ENCODE data around the gene ERC2. TPM values are rescaled to one million over a fixed set of nuclear protein-coding genes. Genes with fewer than 3 reads are reported as not detected.

The ERC2 gene
- total and polyA plus RNA-seq, 2 of the 8 experiments (the other 6 are each of a cell fraction or from before 2014, with no cell fraction given) = 16.4 to 22.8 TPM

DNA sequence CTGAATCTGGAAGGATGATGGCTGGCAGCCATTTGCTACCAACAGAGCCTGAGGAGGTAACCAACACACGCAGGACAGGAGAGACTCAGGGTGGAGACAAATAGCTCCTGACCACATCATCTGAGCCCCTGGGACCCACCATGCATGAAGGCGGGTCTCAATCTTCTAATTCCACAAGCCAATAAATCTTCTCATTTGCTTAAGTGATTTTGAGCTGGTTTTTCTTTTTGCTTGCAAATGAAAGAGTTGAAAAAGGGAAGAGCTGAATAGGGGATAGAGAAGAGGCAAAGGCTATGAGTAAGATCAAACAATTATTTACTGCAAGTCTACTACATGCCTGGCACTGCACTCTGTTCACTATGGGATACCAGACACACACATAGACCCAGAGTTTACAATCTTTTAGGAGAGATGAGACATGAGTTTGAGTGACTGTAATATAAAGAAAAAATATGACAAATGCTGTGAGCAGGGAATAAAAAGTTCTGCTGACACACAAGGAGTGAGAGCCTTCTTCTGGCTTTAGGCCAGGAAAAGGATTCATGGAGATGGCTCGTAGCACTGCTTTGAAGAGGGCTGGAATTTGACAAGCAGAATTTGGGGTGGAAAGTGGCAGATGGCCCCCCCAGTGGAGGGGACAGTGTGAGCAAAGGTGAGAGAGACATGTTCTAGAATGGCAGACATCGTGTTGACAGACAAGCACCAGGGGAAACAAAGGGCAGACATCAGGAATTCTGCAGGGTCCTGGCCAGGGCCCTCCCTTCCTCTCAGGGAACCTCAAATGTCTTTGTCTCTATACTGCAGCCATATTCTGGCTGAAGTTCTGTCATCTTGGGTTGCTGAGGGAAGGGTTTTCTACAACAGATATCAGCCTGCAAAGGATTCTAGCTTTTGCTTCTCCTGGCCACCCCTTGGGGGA lies 911.4 kb downstream of the ERC2 start (continued):
- TF ChIP-seq CHD7 (IDR thresholded peaks at IDR 0.05; ENCODE audit: insufficient replicate concordance, low read length) (no peak), BACH1 (IDR thresholded peaks at IDR 0.05; ENCODE audit: low read length) (no peak), TEAD4 (IDR thresholded peaks at IDR 0.05; ENCODE audit: low read depth, low read length) (no peak), BCL11A (IDR thresholded peaks at IDR 0.05; ENCODE audit: low read depth in 2 of 2, low read length in 2 of 2) (no peak), CTBP2 (IDR thresholded peaks at IDR 0.05; ENCODE audit: borderline replicate concordance, insufficient read depth, insufficient read length, low read length) (no peak), KDM5A (IDR thresholded peaks at IDR 0.05; ENCODE audit: low read length) (no peak), HDAC2 (IDR thresholded peaks at IDR 0.05; ENCODE audit: borderline replicate concordance in 1 of 2, low read depth in 2 of 2, low read length in 2 of 2) (no peak), RNF2 (IDR thresholded peaks at IDR 0.05; ENCODE audit: borderline replicate concordance, low read depth, low read length, missing control alignments, poor library complexity, severe bottlenecking) (no peak)

Data from H1 (cell line).